SK-N-SH (cell line): ENCODE data around the gene FBXL2. TPM values are rescaled to one million over a fixed set of nuclear protein-coding genes. Genes with fewer than 3 reads are reported as not detected.

Experiments
- CTCF ChIA-PET: fragments of 300-600, 350-600 bp; formaldehyde crosslinking; extraction: SDS; loops from one replicate; lab custom pipeline; 2021; lab: Yijun Ruan, JAX
- POLR2A ChIA-PET: fragments of 350-600 bp; sonication (Branson Sonifier 250); formaldehyde crosslinking; extraction: SDS; loops from one replicate; lab custom pipeline; 2020; ENCODE audit warnings: antibody characterized with exemption, inconsistent platforms; lab: Yijun Ruan, JAX
- DNase-seq: peaks from one replicate; pipeline ENCODE4 v3.0.0; 2012
- H2AFZ ChIP-seq: fragments of 200-600 bp; sonication (generic); 2 replicates; pipeline ENCODE4 v1.8.1; 2016; ENCODE audit warnings: antibody characterized with exemption, mild to moderate bottlenecking, low read depth
- H3F3A ChIP-seq: fragments of 200-600 bp; sonication (generic); replicated peaks from 2 replicates; pipeline ENCODE3; 2016; ENCODE audit warnings: antibody characterized with exemption, mild to moderate bottlenecking; ENCODE audit not compliant: insufficient read depth
- H3K27ac ChIP-seq, 2 experiments: fragments of 200-500 bp in 1 of 2; fragments of 200-600 bp in 1 of 2; sonication (Bioruptor generic) in 1 of 2; sonication (generic), shearing (Covaris generic) in 1 of 2; 2 replicates each; pipeline versions ENCODE4 v1.5.1 to v1.6.1; 2014 to 2016; ENCODE audit warnings: low read depth in 2 of 2, inconsistent platforms in 1 of 2, low read length in 1 of 2, mild to moderate bottlenecking in 1 of 2, mixed read lengths in 1 of 2
- H3K27me3 ChIP-seq: fragments of 200-600 bp; sonication (generic), shearing (Covaris generic); 2 replicates; pipeline ENCODE4 v1.6.1; 2016; ENCODE audit warnings: mixed run types; ENCODE audit not compliant: insufficient read depth
- H3K36me3 ChIP-seq, 2 experiments: fragments of 200-500 bp in 1 of 2; fragments of 200-600 bp in 1 of 2; sonication (Bioruptor generic) in 1 of 2; sonication (generic) in 1 of 2; replicated peaks in 1 of 2; 2 replicates each; pipeline versions ENCODE3 to v1.5.1; 2014 to 2016; ENCODE audit warnings: low read length in 1 of 2, mild to moderate bottlenecking in 1 of 2; ENCODE audit not compliant: insufficient read depth in 2 of 2, control insufficient read depth in 1 of 2
- H3K4me1 ChIP-seq, 2 experiments: fragments of 200-500 bp in 1 of 2; fragments of 200-600 bp in 1 of 2; sonication (Bioruptor generic) in 1 of 2; sonication (generic), shearing (Covaris generic) in 1 of 2; 2 replicates each; pipeline versions ENCODE4 v1.5.1 to v1.6.1; 2014 to 2016; ENCODE audit warnings: low read depth in 1 of 2, low read length in 1 of 2, mixed run types in 1 of 2; ENCODE audit not compliant: insufficient read depth in 2 of 2, control insufficient read depth in 1 of 2
- H3K4me2 ChIP-seq: fragments of 200-600 bp; sonication (generic), shearing (Covaris generic); 2 replicates; pipeline ENCODE4 v1.6.1; 2017; ENCODE audit warnings: mixed run types
- H3K4me3 ChIP-seq, 2 experiments: fragments of 200-500 bp in 1 of 2; fragments of 200-600 bp in 1 of 2; sonication (Bioruptor generic) in 1 of 2; sonication (generic), shearing (Covaris generic) in 1 of 2; 2 replicates each; pipeline versions ENCODE4 v1.5.1 to v1.8.1; 2014 to 2016; ENCODE audit warnings: low read depth in 2 of 2, inconsistent platforms in 1 of 2, low read length in 1 of 2, mild to moderate bottlenecking in 1 of 2, mixed read lengths in 1 of 2, moderate library complexity in 1 of 2
- H3K79me2 ChIP-seq: fragments of 200-600 bp; sonication (generic); 2 replicates; pipeline ENCODE4 v1.8.1; 2017; ENCODE audit warnings: mild to moderate bottlenecking; ENCODE audit not compliant: insufficient read depth
- H3K9ac ChIP-seq: fragments of 200-600 bp; sonication (generic); 2 replicates; pipeline ENCODE4 v1.6.1; 2017; ENCODE audit warnings: mixed run types
- H3K9me2 ChIP-seq: fragments of 200-600 bp; sonication (generic); 2 replicates; pipeline ENCODE4 v1.6.1; 2017; ENCODE audit warnings: mixed run types
- H3K9me3 ChIP-seq: fragments of 200-600 bp; sonication (generic); 2 replicates; pipeline ENCODE4 v1.6.1; 2017; ENCODE audit warnings: mixed run types, mild to moderate bottlenecking, moderate library complexity
- H4K20me1 ChIP-seq: fragments of 200-600 bp; sonication (generic); 2 replicates; pipeline ENCODE4 v1.6.1; 2017; ENCODE audit warnings: mild to moderate bottlenecking, mixed run types; ENCODE audit not compliant: insufficient read depth
- CTCF ChIP-seq: fragments of 200-600 bp; sonication (generic); IDR thresholded peaks from 2 replicates; pipeline ENCODE4 v1.6.1; 2017; ENCODE audit warnings: antibody characterized with exemption, mild to moderate bottlenecking, moderate library complexity
- ELF1 ChIP-seq: IDR thresholded peaks from 2 replicates; pipeline ENCODE4 v1.4.0; 2012
- GATA2 ChIP-seq: sonication (generic); formaldehyde crosslinking; IDR thresholded peaks from 2 replicates; pipeline ENCODE4 v1.5.0; 2020; ENCODE audit warnings: mild to moderate bottlenecking, missing genetic modification reagents
- RCOR1 ChIP-seq: fragments of 150-350 bp; IDR thresholded peaks from 2 replicates; pipeline ENCODE4 v1.6.1; 2017; ENCODE audit warnings: antibody characterized with exemption, low read length
- WGBS: methylation state at CpG from one replicate; pipeline ENCODE4 v1.1.6; 2017; ENCODE audit warnings: low lambda C conversion rate; 5-methylcytosine and 5-hydroxymethylcytosine counted together
- polyA plus RNA-seq, 3 experiments: library from polyadenylated mRNA; depleted of rRNA; stranded (reverse); fragments of >200 nt; gene quantifications; 2 replicates each; pipeline ENCODE4 v1.2.3, GENCODE V29; 2012
- small RNA-seq, 7 experiments: library from RNA; depleted of rRNA; stranded (forward); fragments of <200 nt; gene quantifications; one replicate each; pipeline ENCODE3, GENCODE V24; 2012

The FBXL2 gene
- polyA plus RNA-seq, 1 of the 3 experiments (the other 2 are of a cell fraction) = 13.7 TPM

- Histone ChIP-seq H3K4me3 (no peak overlapping the region), H3K9me3 (no peaks in the 10 kb centered on the region), H3K9ac (no peak overlapping the region), H3K9me2 (no peaks in the 10 kb centered on the region), H3F3A (peaks cover 15% of the 10 kb centered on the region), H3K79me2 (peaks cover 100% of the 10 kb centered on the region), H3K4me2 (peak overlapping the region; percentile 11; the same call in 1 of the 2 replicates), H4K20me1 (peaks cover 100% of the 10 kb centered on the region), H3K27me3 (no peaks in the 10 kb centered on the region), H3K36me3 (no peaks in the 10 kb centered on the region), H3K27ac (0 out of 4 replicates have a peak overlapping the region, but pooled peaks of 1 of the 2 experiments have one; percentile 9), H3K4me1 (peaks cover 16 to 22% of the 10 kb centered on the region in 2 experiments; a peak in 3 of 4 replicates), H2AFZ (no peak overlapping the region)
- POLR2A ChIA-PET = no interaction called here
- TF ChIP-seq RCOR1 (no peak), CTCF (no peak), GATA2 (CRISPR knock-in tag) (no peak), ELF1 (no peak)
- DNase-seq = no peak
- WGBS = 50% methylated on average over 2 of the region's 2 CpGs
- CTCF ChIA-PET = no interaction called here
Observed at GRCh38 chr3:33433843-33434242, 156.6 kb downstream of the FBXL2 start.

Small RNA genes within 50 kb of the gene (small RNA-seq; reads per million reads assigned to genes)
- 0 reads per million in 7 experiments for gene RNU7-110P

Other genes starting within 250 kb of the FBXL2 start
- gene GLB1, start 180.3 kb upstream of the FBXL2 start, polyA plus RNA-seq (2012; rRNA removed) = 80.3 and 102 TPM in 2 replicates
- gene TMPPE, start 180.3 kb upstream of the FBXL2 start, polyA plus RNA-seq (2012; rRNA removed) = 1.4 and 1.7 TPM in 2 replicates
- gene CRTAP, start 163.4 kb upstream of the FBXL2 start, polyA plus RNA-seq (2012; rRNA removed) = 198 and 240 TPM in 2 replicates
- 0.97 and 1.2 TPM in 2 replicates for gene SUSD5, start 58.6 kb upstream of the FBXL2 start, polyA plus RNA-seq (2012; rRNA removed)
- gene UBP1, start 163.0 kb downstream of the FBXL2 start, polyA plus RNA-seq (2012; rRNA removed) = 45.5 and 64.0 TPM in 2 replicates